Hepatocyte (in vitro differentiated cells): ENCODE measurements around the gene VCPKMT.

Source experiments
- EZH2 ChIP-seq: fragments of 200-600 bp; sonication (generic); IDR thresholded peaks from 2 replicates; pipeline ENCODE4 v1.6.1; 2016; ENCODE audit warnings: antibody characterized with exemption, mild to moderate bottlenecking, borderline replicate concordance
- EZH2phosphoT487 ChIP-seq: fragments of 200-600 bp; sonication (generic); IDR thresholded peaks from one replicate; pipeline ENCODE4 v1.6.1; 2018; ENCODE audit warnings: antibody characterized with exemption, mild to moderate bottlenecking, low read depth, moderate library complexity; ENCODE audit not compliant: unreplicated experiment, severe bottlenecking
- TF ChIP-seq, protein P1 (sequence below): fragments of 200-600 bp; sonication (generic); IDR thresholded peaks from 2 replicates; pipeline ENCODE4 v1.5.1; 2016; ENCODE audit warnings: antibody characterized with exemption, mild to moderate bottlenecking; ENCODE audit not compliant: poor library complexity

DNA sequence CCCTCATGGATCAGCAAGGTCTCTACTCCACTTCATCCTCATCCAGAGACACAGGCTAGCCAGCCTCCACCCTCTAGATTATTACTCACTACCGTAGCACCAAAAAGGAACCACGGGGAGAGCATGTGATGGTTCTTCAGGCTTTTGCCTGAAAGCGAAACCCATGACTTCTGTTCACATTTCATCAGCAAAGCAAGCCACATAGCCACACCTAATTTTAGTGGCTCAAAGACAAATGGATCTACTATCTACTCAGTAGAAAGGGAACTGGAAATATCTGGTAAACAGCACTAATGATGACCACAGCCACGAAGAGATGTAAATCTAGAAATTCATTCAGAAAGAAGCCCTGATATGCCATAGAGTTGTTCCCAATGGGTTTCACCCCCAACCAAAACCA is 51.4 kb downstream of the VCPKMT start:
- TF ChIP-seq, protein P1, sequence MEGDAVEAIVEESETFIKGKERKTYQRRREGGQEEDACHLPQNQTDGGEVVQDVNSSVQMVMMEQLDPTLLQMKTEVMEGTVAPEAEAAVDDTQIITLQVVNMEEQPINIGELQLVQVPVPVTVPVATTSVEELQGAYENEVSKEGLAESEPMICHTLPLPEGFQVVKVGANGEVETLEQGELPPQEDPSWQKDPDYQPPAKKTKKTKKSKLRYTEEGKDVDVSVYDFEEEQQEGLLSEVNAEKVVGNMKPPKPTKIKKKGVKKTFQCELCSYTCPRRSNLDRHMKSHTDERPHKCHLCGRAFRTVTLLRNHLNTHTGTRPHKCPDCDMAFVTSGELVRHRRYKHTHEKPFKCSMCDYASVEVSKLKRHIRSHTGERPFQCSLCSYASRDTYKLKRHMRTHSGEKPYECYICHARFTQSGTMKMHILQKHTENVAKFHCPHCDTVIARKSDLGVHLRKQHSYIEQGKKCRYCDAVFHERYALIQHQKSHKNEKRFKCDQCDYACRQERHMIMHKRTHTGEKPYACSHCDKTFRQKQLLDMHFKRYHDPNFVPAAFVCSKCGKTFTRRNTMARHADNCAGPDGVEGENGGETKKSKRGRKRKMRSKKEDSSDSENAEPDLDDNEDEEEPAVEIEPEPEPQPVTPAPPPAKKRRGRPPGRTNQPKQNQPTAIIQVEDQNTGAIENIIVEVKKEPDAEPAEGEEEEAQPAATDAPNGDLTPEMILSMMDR = no peak
- no peak for TF ChIP-seq EZH2phosphoT487
- no peak for TF ChIP-seq EZH2
